ENCODE data around the gene PPP1R2. TPM values are rescaled to one million over a fixed set of nuclear protein-coding genes. Genes with fewer than 3 reads are reported as not detected.
"Not testable (repeated sequence)": the region's sequence is repeated elsewhere in the genome, so short reads cannot be mapped to it uniquely, and the experiment has no call there.

PPP1R2 gene
- total and polyA plus RNA-seq, 2 donors (not counting 3 experiments of a cell fraction or from before 2014, with no cell fraction given) = 19.9 to 37.3 TPM

- DNase-seq (ENCODE audit: low read depth, low spot score) (no peak), FAIRE-seq (no peak)
- H3K4me1 ChIP-seq (ENCODE audit: control insufficient read depth, extremely low read depth, insufficient read depth, low read length) = no peaks in the 10 kb centered on the region
- no TSS peak for BruUV-seq (replicated peaks)
- H3K9me1 ChIP-seq (replicated peaks; ENCODE audit: control insufficient read depth, extremely low read depth, insufficient read depth, low read length) = no peaks in the 10 kb centered on the region
- no peaks in the 10 kb centered on the region for H4K20me1 ChIP-seq (replicated peaks; ENCODE audit: control insufficient read depth, extremely low read depth, insufficient read depth, low read length)
- no peak overlapping the region for H3K4me2 ChIP-seq (ENCODE audit: insufficient read depth, low read length)
- CTCF ChIA-PET = no interaction called here
- no peaks in the 10 kb centered on the region for H3K36me3 ChIP-seq (ENCODE audit: control insufficient read depth in 2 of 2, extremely low read depth in 1 of 2, insufficient read depth in 2 of 2, low read length in 2 of 2)
- dilution Hi-C loops (cut with MboI; ENCODE audit: extremely low pct_ligation_motif_present, low sequenced_read_pairs) = no loop called here
- H3K27me3 ChIP-seq (ENCODE audit: control insufficient read depth in 2 of 2, insufficient read depth in 2 of 2, low read length in 2 of 2) = peaks cover 11% of the 10 kb centered on the region in 2 experiments
- no peak overlapping the region for H3K9ac ChIP-seq (replicated peaks; ENCODE audit: extremely low read depth, insufficient read depth, low read length)
- TF ChIP-seq POLR2A (IDR thresholded peaks at IDR 0.05; ENCODE audit: low read depth, low read length) (no peak), GATA2 (IDR thresholded peaks at IDR 0.05; ENCODE audit: insufficient read depth, insufficient read length, low read depth, low read length) (no peak), JUN (IDR thresholded peaks at IDR 0.05; ENCODE audit: borderline replicate concordance, insufficient read depth, insufficient read length, low read depth) (no peak), EZH2 (IDR thresholded peaks at IDR 0.05; ENCODE audit: borderline replicate concordance, low read depth, low read length, severe bottlenecking) (no peak), FOS (IDR thresholded peaks at IDR 0.05; ENCODE audit: borderline replicate concordance, insufficient read depth, low read length) (no peak), MYC (IDR thresholded peaks at IDR 0.05; ENCODE audit: low read depth, low read length) (no peak), POLR2AphosphoS5 (IDR thresholded peaks at IDR 0.05; ENCODE audit: insufficient read depth, low read depth, low read length) (no peak), MAX (IDR thresholded peaks at IDR 0.05; ENCODE audit: insufficient read depth, insufficient read length) (no peak), CTCF (IDR thresholded peaks at IDR 0.05; ENCODE audit: extremely low read depth in 1 of 2, insufficient read depth in 1 of 2, low read depth in 1 of 2, low read length in 2 of 2) (no peak)
- no peak overlapping the region for H2AFZ ChIP-seq (ENCODE audit: low read depth, low read length)
- no peak overlapping the region for H3K27ac ChIP-seq (ENCODE audit: insufficient read depth, low read depth, low read length)
- no peaks in the 10 kb centered on the region for H3K79me2 ChIP-seq (ENCODE audit: control insufficient read depth, insufficient read depth, low read length)
- no peak overlapping the region for H3K4me3 ChIP-seq (replicated peaks in 1 of 3; ENCODE audit: insufficient read depth in 1 of 3, low read depth in 1 of 3, low read length in 3 of 3)
- intact Hi-C loops (cut with micrococcal nuclease) = no loop called here
- no peaks in the 10 kb centered on the region for H3K9me3 ChIP-seq (replicated peaks; ENCODE audit: control insufficient read depth, insufficient read depth, low read length)
- POLR2A ChIA-PET = no interaction called here
Observed at GRCh38 chr3:195475614-195476013, 67.5 kb downstream of the PPP1R2 start.

- H2AFZ ChIP-seq (ENCODE audit: low read depth, low read length); POLR2A ChIA-PET; H3K9ac ChIP-seq (replicated peaks; ENCODE audit: extremely low read depth, insufficient read depth, low read length); H4K20me1 ChIP-seq (replicated peaks; ENCODE audit: control insufficient read depth, extremely low read depth, insufficient read depth, low read length); H3K36me3 ChIP-seq (ENCODE audit: control insufficient read depth in 2 of 2, extremely low read depth in 1 of 2, insufficient read depth in 2 of 2, low read length in 2 of 2); FAIRE-seq; dilution Hi-C loops (cut with MboI; ENCODE audit: extremely low pct_ligation_motif_present, low sequenced_read_pairs); DNase-seq (ENCODE audit: low read depth, low spot score); H3K4me1 ChIP-seq (ENCODE audit: control insufficient read depth, extremely low read depth, insufficient read depth, low read length); H3K4me2 ChIP-seq (ENCODE audit: insufficient read depth, low read length); BruUV-seq (replicated peaks); H3K9me3 ChIP-seq (replicated peaks; ENCODE audit: control insufficient read depth, insufficient read depth, low read length); intact Hi-C loops (cut with micrococcal nuclease); H3K79me2 ChIP-seq (ENCODE audit: control insufficient read depth, insufficient read depth, low read length); H3K27ac ChIP-seq (ENCODE audit: insufficient read depth, low read depth, low read length); H3K4me3 ChIP-seq (replicated peaks in 1 of 3; ENCODE audit: insufficient read depth in 1 of 3, low read depth in 1 of 3, low read length in 3 of 3); H3K9me1 ChIP-seq (replicated peaks; ENCODE audit: control insufficient read depth, extremely low read depth, insufficient read depth, low read length): not testable (repeated sequence)
- peaks cover 11 to 16% of the 10 kb centered on the region in 2 experiments for H3K27me3 ChIP-seq (ENCODE audit: control insufficient read depth in 2 of 2, insufficient read depth in 2 of 2, low read length in 2 of 2)
- CTCF ChIA-PET = interaction anchor here (1.4 kb wide), 1 partner anchor 32 kb away, joined by 4 read pairs; the partner anchor contains the start of gene ACAP2
Observed at GRCh38 chr3:195475116-195475515, 68.0 kb downstream of the PPP1R2 start.
